K562 (cell line): ENCODE data around the gene SOX6. TPM values are rescaled to one million over a fixed set of nuclear protein-coding genes. Genes with fewer than 3 reads are reported as not detected.

ENCODE experiments used
- ATAC-seq: fragments of 200-7000 bp; cut with Tn5 transposase; 3 replicates; pipeline ENCODE4 v1.9.1; 2020; ENCODE audit warnings: moderate library complexity
- BruUV-seq: library from RNA; stranded (reverse); fragments of 400-500 nt; replicated peaks from 2 replicates; lab custom pipeline; 2021; lab: Mats Ljungman, UMichigan
- CTCF ChIA-PET: fragments of 300-600 bp; formaldehyde crosslinking; extraction: SDS; loops from one replicate; lab custom pipeline; 2021; ENCODE audit warnings: low intra/inter-chr PET ratio; lab: Yijun Ruan, JAX
- POLR2A ChIA-PET: fragments of 300-600, 350-650 bp; sonication (Branson Sonifier 250); formaldehyde crosslinking; extraction: SDS; loops from one replicate; lab custom pipeline; 2021; ENCODE audit warnings: antibody characterized with exemption, inconsistent platforms; lab: Yijun Ruan, JAX
- DNase-seq, 4 experiments: peaks; one replicate each; pipeline versions ENCODE4 v3.0.0 to v3.0.0-alpha.2; 2011 to 2018; ENCODE audit warnings: low spot score in 3 of 4, mixed read lengths in 3 of 4; ENCODE audit errors: extremely low read depth in 1 of 4
- FAIRE-seq: peaks from 2 replicates; lab custom pipeline; 2011; peaks lifted over from hg19 to GRCh38; lab: Jason Lieb, UNC
- H2AFZ ChIP-seq: 2 replicates; pipeline ENCODE4 v1.6.0; 2011; ENCODE audit warnings: low read depth, low read length, control low read depth, inconsistent platforms
- H3K27ac ChIP-seq: fragments of 200-600 bp; 3 replicates; pipeline ENCODE4 v1.8.0; 2011; ENCODE audit warnings: low read depth, mild to moderate bottlenecking, control low read depth, inconsistent platforms, low read length, moderate library complexity, mixed read lengths; ENCODE audit errors: extremely low read depth
- H3K27me3 ChIP-seq, 2 experiments: fragments of 300-600 bp in 1 of 2; 2 replicates in 1 of 2; 3 replicates in 1 of 2; pipeline versions ENCODE4 v1.6.0 to v1.8.0; 2011; ENCODE audit warnings: inconsistent platforms in 2 of 2, low read length in 2 of 2, mild to moderate bottlenecking in 1 of 2, mixed read lengths in 1 of 2, moderate library complexity in 1 of 2; ENCODE audit not compliant: control insufficient read depth in 2 of 2, insufficient read depth in 2 of 2
- H3K36me3 ChIP-seq: fragments of 300-600 bp; 3 replicates; pipeline ENCODE4 v1.8.0; 2011; ENCODE audit warnings: mild to moderate bottlenecking, low read length, inconsistent platforms; ENCODE audit not compliant: control insufficient read depth, insufficient read depth
- H3K4me1 ChIP-seq, 2 experiments: fragments of 200-600 bp in 1 of 2; replicated peaks in 1 of 2; 2 replicates in 1 of 2; 3 replicates in 1 of 2; pipeline versions ENCODE4 v1.5.1 to v1.8.0; 2011; ENCODE audit warnings: inconsistent platforms in 2 of 2, low read length in 2 of 2, mild to moderate bottlenecking in 1 of 2, mixed read lengths in 1 of 2, moderate library complexity in 1 of 2; ENCODE audit not compliant: control insufficient read depth in 2 of 2, insufficient read depth in 2 of 2
- H3K4me2 ChIP-seq: 2 replicates; pipeline ENCODE4 v1.6.1; 2011; ENCODE audit warnings: low read length, control low read depth, inconsistent platforms, mixed read lengths; ENCODE audit not compliant: insufficient read depth
- H3K4me3 ChIP-seq: fragments of 200-600 bp; sonication (generic), shearing (Covaris generic); 2 replicates; pipeline ENCODE4 v1.5.1; 2016; ENCODE audit warnings: control low read depth, inconsistent platforms
- H3K79me2 ChIP-seq: fragments of 200-600 bp; 3 replicates; pipeline ENCODE4 v1.8.0; 2011; ENCODE audit warnings: low read length, inconsistent platforms; ENCODE audit not compliant: control insufficient read depth, insufficient read depth
- H3K9ac ChIP-seq, 2 experiments: 2 replicates each; pipeline versions ENCODE4 v1.6.0 to v1.6.1; 2011; ENCODE audit warnings: low read depth in 2 of 2, low read length in 2 of 2, control low read depth in 1 of 2, inconsistent platforms in 1 of 2, mild to moderate bottlenecking in 1 of 2, mixed read lengths in 1 of 2; ENCODE audit not compliant: insufficient read depth in 1 of 2
- H3K9me1 ChIP-seq: one replicate; pipeline ENCODE4 v1.6.0; 2011; ENCODE audit warnings: inconsistent platforms, mild to moderate bottlenecking, low read length, moderate library complexity; ENCODE audit not compliant: control insufficient read depth, insufficient read depth
- H3K9me3 ChIP-seq: replicated peaks from 2 replicates; pipeline ENCODE4 v1.5.1; 2011; ENCODE audit warnings: low read depth, low read length, inconsistent platforms; ENCODE audit not compliant: control insufficient read depth, insufficient read depth
- H4K20me1 ChIP-seq: replicated peaks from 2 replicates; pipeline ENCODE4 v1.6.1; 2011; ENCODE audit warnings: low read length, inconsistent platforms, mixed read lengths; ENCODE audit not compliant: control insufficient read depth, insufficient read depth
- ARID1B ChIP-seq: fragments of 450-650 bp; IDR thresholded peaks from 2 replicates; pipeline ENCODE4 v1.6.1; 2016; ENCODE audit warnings: antibody characterized with exemption, mild to moderate bottlenecking, inconsistent platforms
- BCOR ChIP-seq: fragments of 450-650 bp; IDR thresholded peaks from 2 replicates; pipeline ENCODE4 v1.6.1; 2016
- CAMTA2 ChIP-seq: fragments of 250-450 bp; sonication (Bioruptor Pico); conservative IDR thresholded peaks from 2 replicates; pipeline ENCODE4 v1.5.1; 2022
- CC2D1A ChIP-seq: fragments of 450-650 bp; IDR thresholded peaks from 2 replicates; pipeline ENCODE4 v1.6.1; 2017; ENCODE audit warnings: mild to moderate bottlenecking
- E2F5 ChIP-seq: sonication (generic); formaldehyde crosslinking; IDR thresholded peaks from 2 replicates; pipeline ENCODE4 v1.8.0; 2022; ENCODE audit warnings: mild to moderate bottlenecking, missing genetic modification reagents
- EP400 ChIP-seq: fragments of 450-650 bp; IDR thresholded peaks from 2 replicates; pipeline ENCODE4 v1.6.1; 2017; ENCODE audit warnings: antibody characterized with exemption, mild to moderate bottlenecking, moderate library complexity
- MXD1 ChIP-seq: fragments of 250-450 bp; sonication (Bioruptor Pico); IDR thresholded peaks from 2 replicates; pipeline ENCODE4 v1.8.0; 2021; ENCODE audit warnings: borderline replicate concordance, mild to moderate bottlenecking, moderate library complexity; ENCODE audit not compliant: poor library complexity, severe bottlenecking
- NBN ChIP-seq: fragments of 450-650 bp; IDR thresholded peaks from 2 replicates; pipeline ENCODE4 v1.6.1; 2016; ENCODE audit warnings: low read depth, mild to moderate bottlenecking
- NR2C1 ChIP-seq, 2 experiments: fragments of 450-650 bp; IDR thresholded peaks; 2 replicates each; pipeline ENCODE4 v1.6.1; 2017; ENCODE audit warnings: mild to moderate bottlenecking in 2 of 2, antibody characterized with exemption in 1 of 2, inconsistent platforms in 1 of 2, missing compliant biosample characterization in 1 of 2, missing genetic modification characterization in 1 of 2
- NR4A1 ChIP-seq, 2 experiments: fragments of 250-450 bp in 1 of 2; fragments of 450-650 bp in 1 of 2; sonication (Bioruptor Pico) in 1 of 2; IDR thresholded peaks; 2 replicates each; pipeline versions ENCODE4 v1.4.0 to v1.6.1; 2016 to 2020; ENCODE audit warnings: mild to moderate bottlenecking in 2 of 2, missing compliant biosample characterization in 1 of 2, missing genetic modification characterization in 1 of 2, moderate library complexity in 1 of 2
- RBM39 ChIP-seq: fragments of 200-400 bp; formaldehyde crosslinking; optimal IDR thresholded peaks from 2 replicates; pipeline ENCODE3; 2018; ENCODE audit warnings: low read depth, low read length
- SIN3B ChIP-seq: fragments of 450-650 bp; IDR thresholded peaks from 2 replicates; pipeline ENCODE4 v1.6.1; 2017; ENCODE audit warnings: low read depth, mild to moderate bottlenecking, moderate library complexity
- SIRT6 ChIP-seq: IDR thresholded peaks from one replicate; pipeline ENCODE4 v1.6.1; 2012; ENCODE audit warnings: low read depth, mild to moderate bottlenecking, control low read depth, inconsistent platforms, low read length, moderate library complexity
- SMAD2 ChIP-seq: fragments of 150-350 bp; IDR thresholded peaks from 2 replicates; pipeline ENCODE4 v1.6.1; 2014; ENCODE audit warnings: low read depth, mild to moderate bottlenecking, low read length
- SMAD4 ChIP-seq: fragments of 250-450 bp; sonication (Bioruptor Pico); conservative IDR thresholded peaks from 2 replicates; pipeline ENCODE4 v1.8.0; 2021; ENCODE audit warnings: inconsistent platforms, mild to moderate bottlenecking, moderate library complexity
- ZNF408 ChIP-seq: fragments of 250-450 bp; sonication (Bioruptor Pico); IDR thresholded peaks from 2 replicates; pipeline ENCODE4 v1.4.0; 2020; ENCODE audit warnings: low read depth, mild to moderate bottlenecking, moderate library complexity
- ZNF431 ChIP-seq: sonication (generic); formaldehyde crosslinking; IDR thresholded peaks from 2 replicates; pipeline ENCODE4 v1.8.0; 2022; ENCODE audit warnings: mild to moderate bottlenecking, missing genetic modification reagents
- ZNF551 ChIP-seq: fragments of 250-450 bp; sonication (Bioruptor Pico); IDR thresholded peaks from 2 replicates; pipeline ENCODE4 v1.5.0; 2021; ENCODE audit warnings: mild to moderate bottlenecking, moderate library complexity
- in situ Hi-C: fragments of 300-500 bp; cut with MboI; formaldehyde crosslinking; loops from 4 replicates; pipeline ENCODE4 v1.15.0; 2018; ENCODE audit warnings: inconsistent platforms, mixed read lengths
- intact Hi-C: fragments of 100-400 bp; cut with micrococcal nuclease; formaldehyde crosslinking; loops from 2 replicates; pipeline ENCODE4 v1.14.2; 2022
- polyA plus RNA-seq, 8 experiments: library from polyadenylated mRNA; depleted of rRNA in 4 of 8; stranded (reverse) in 5 of 8; unstranded in 3 of 8; fragments of >200 nt; fragmentation: Nextera tagmentation in 2 of 8; fragmentation: Illumina TruSeq in 1 of 8; extraction: Ambion mirVana in 2 of 8; extraction: Trizol in 1 of 8; gene quantifications; 2 replicates each; pipeline versions ENCODE4 v1.2.1 to v1.2.3, GENCODE V29; 2011 to 2014; ENCODE audit warnings: inconsistent platforms in 1 of 8, missing spikeins in 1 of 8
- total RNA-seq, 7 experiments: library from RNA; depleted of rRNA in 6 of 7; stranded (reverse); fragments of >200 nt in 6 of 7; fragmentation: Illumina TruSeq in 2 of 7; extraction: Trizol in 2 of 7; gene quantifications; 2 replicates each; pipeline versions ENCODE4 v1.2.1 to v1.2.3, GENCODE V29; 2011 to 2021; ENCODE audit warnings: low replicate concordance in 1 of 7
- TF ChIP-seq, protein P1 (sequence below): fragments of 450-650 bp; formaldehyde crosslinking; IDR thresholded peaks from 2 replicates; pipeline ENCODE4 v1.4.0; 2020; ENCODE audit warnings: mild to moderate bottlenecking
- TF ChIP-seq, protein P2 (sequence below): fragments of 450-650 bp; formaldehyde crosslinking; IDR thresholded peaks from 2 replicates; pipeline ENCODE4 v1.4.0; 2022; ENCODE audit warnings: missing genetic modification characterization

Gene SOX6
- total and polyA plus RNA-seq, 9 of the 15 experiments (the other 6 are each of a cell fraction or from before 2014, with no cell fraction given), result 0.89 to 8.7 (median 5.7) TPM

DNA sequence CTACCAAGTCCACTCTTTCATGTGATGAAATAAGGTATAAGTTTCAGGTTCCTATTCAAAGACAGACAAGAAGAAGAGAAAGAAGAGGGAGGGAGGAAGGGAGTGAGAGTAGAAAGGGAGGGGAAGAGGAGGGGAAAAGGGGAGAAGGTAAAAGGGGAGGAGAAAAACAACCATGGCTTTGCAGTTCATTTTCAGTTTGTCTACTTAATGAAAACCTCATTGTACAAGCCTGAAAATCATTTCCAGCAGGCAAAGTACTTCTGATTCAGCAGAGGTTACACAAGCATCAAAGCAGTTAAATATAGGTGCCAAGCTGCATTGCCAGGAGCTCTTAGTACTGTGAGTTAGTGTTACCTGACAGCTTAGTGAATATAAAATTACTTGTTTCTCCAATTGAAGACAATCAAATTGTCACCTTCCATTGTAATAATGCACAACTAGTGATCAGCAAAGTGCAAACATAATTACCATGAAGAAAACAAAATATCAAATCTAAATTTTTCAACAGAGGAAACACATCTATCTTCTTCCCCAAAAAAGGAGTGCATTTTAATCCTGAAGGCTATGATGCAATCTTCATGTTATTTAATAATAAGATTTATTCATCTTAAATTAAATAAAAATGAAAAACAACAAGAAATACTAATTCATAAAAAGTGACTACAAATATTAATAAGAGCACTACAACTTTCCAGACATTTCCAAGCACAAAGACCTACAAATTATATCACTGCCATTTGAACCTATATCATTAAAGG, 8.2 kb downstream of the SOX6 start:
- Histone ChIP-seq H3K4me2 (peak overlapping the region; percentile 39), H3K9me3 (no peaks in the 10 kb centered on the region), H3K9me1 (no peaks in the 10 kb centered on the region), H4K20me1 (no peaks in the 10 kb centered on the region), H3K4me1 (peaks cover 0 to 30% of the 10 kb centered on the region in 2 experiments), H3K4me3 (no peak overlapping the region), H3K79me2 (no peaks in the 10 kb centered on the region; the same call in 2 of the 3 replicates), H2AFZ (peak overlapping the region; percentile 66), H3K27me3 (no peaks in the 10 kb centered on the region), H3K36me3 (no peaks in the 10 kb centered on the region), H3K9ac (peak overlapping the region in 1 of 2 experiments; percentile 44; a peak in 1 of 4 replicates), H3K27ac (peak overlapping the region; percentile 54; the same call in 2 of the 3 replicates)
- ChIA-PET POLR2A (interaction anchor here (1.1 to 2.1 kb wide), 2 partner anchors 30 to 68 kb away, joined by 3 to 4 read pairs; no protein-coding TSS in a partner anchor), CTCF (no interaction called here)
- DNase-seq (no peak), ATAC-seq (peak; percentile 25; the same call in 2 of the 3 replicates), FAIRE-seq (no peak)
- in situ Hi-C loops, result no loop called here
- intact Hi-C loops, result no loop called here
- no TSS peak for BruUV-seq
- TF ChIP-seq SIRT6, result no peak
- TF ChIP-seq NR4A1 (CRISPR knock-in tag; IDR thresholded peaks at IDR 0.05), result no peak
- TF ChIP-seq NR4A1 (tag; IDR thresholded peaks at IDR 0.05), result no peak
- no peak for TF ChIP-seq ZNF551
- TF ChIP-seq CAMTA2 (CRISPR knock-in tag), result no peak
- peak; percentile 56; the same call in 1 of the 2 replicates for TF ChIP-seq NBN
- no peak for TF ChIP-seq SMAD2
- TF ChIP-seq E2F5 (CRISPR knock-in tag), result no peak
- TF ChIP-seq NR2C1 (IDR thresholded peaks at IDR 0.05), result no peak
- no peak for TF ChIP-seq NR2C1 (tag; IDR thresholded peaks at IDR 0.05)
- TF ChIP-seq SIN3B, result no peak
- TF ChIP-seq ZNF431 (CRISPR knock-in tag), result no peak
- no peak for TF ChIP-seq ARID1B
- TF ChIP-seq SMAD4, result no peak
- no peak for TF ChIP-seq BCOR
- TF ChIP-seq, protein P1, sequence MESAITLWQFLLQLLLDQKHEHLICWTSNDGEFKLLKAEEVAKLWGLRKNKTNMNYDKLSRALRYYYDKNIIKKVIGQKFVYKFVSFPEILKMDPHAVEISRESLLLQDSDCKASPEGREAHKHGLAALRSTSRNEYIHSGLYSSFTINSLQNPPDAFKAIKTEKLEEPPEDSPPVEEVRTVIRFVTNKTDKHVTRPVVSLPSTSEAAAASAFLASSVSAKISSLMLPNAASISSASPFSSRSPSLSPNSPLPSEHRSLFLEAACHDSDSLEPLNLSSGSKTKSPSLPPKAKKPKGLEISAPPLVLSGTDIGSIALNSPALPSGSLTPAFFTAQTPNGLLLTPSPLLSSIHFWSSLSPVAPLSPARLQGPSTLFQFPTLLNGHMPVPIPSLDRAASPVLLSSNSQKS (CRISPR knock-in tag), result no peak
- no peak for TF ChIP-seq EP400
- TF ChIP-seq CC2D1A, result 0 out of 2 replicates have a peak, but pooled peaks have one; percentile 26
- TF ChIP-seq ZNF408, result no peak
- no peak for TF ChIP-seq MXD1
- TF ChIP-seq, protein P2, sequence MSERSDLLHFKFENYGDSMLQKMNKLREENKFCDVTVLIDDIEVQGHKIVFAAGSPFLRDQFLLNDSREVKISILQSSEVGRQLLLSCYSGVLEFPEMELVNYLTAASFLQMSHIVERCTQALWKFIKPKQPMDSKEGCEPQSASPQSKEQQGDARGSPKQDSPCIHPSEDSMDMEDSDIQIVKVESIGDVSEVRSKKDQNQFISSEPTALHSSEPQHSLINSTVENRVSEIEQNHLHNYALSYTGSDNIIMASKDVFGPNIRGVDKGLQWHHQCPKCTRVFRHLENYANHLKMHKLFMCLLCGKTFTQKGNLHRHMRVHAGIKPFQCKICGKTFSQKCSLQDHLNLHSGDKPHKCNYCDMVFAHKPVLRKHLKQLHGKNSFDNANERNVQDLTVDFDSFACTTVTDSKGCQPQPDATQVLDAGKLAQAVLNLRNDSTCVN (CRISPR knock-in tag), result 0 out of 2 replicates have a peak, but pooled peaks have one; percentile 21
- TF ChIP-seq RBM39, result no peak
